Small intestine (tissue), 7 donors: ENCODE measurements around the gene DISP3. TPM values are rescaled to one million over a fixed set of nuclear protein-coding genes. Genes with fewer than 3 reads are reported as not detected.

Experiments
- DNase-seq, 2 donors: peaks; one replicate each; pipeline versions ENCODE4 v3.0.0 to v3.0.0-alpha.2; 2013
- FAIRE-seq: peaks from 2 replicates; lab custom pipeline; 2012; peaks lifted over from hg19 to GRCh38; lab: Jason Lieb, UNC
- H3K27ac ChIP-seq, 3 donors: one replicate each; pipeline ENCODE4 v1.5.1; 2013; ENCODE audit warnings: low read length in 2 of 3, mild to moderate bottlenecking in 2 of 3, control low read depth in 1 of 3, inconsistent platforms in 1 of 3, low read depth in 1 of 3, moderate library complexity in 1 of 3
- H3K27me3 ChIP-seq, 3 donors: one replicate each; pipeline ENCODE4 v1.6.1; 2013; ENCODE audit warnings: low read length in 3 of 3, inconsistent platforms in 1 of 3; ENCODE audit not compliant: control insufficient read depth in 3 of 3, insufficient read depth in 3 of 3
- H3K36me3 ChIP-seq, 3 donors: one replicate each; pipeline ENCODE4 v1.6.1; 2013; ENCODE audit warnings: low read length in 3 of 3, inconsistent platforms in 1 of 3, low read depth in 1 of 3, mild to moderate bottlenecking in 1 of 3, moderate library complexity in 1 of 3; ENCODE audit not compliant: control insufficient read depth in 3 of 3, insufficient read depth in 2 of 3
- H3K4me1 ChIP-seq, 3 donors: one replicate each; pipeline ENCODE4 v1.6.1; 2013; ENCODE audit warnings: low read length in 2 of 3, inconsistent platforms in 1 of 3, low read depth in 1 of 3, mild to moderate bottlenecking in 1 of 3, moderate library complexity in 1 of 3; ENCODE audit not compliant: control insufficient read depth in 3 of 3, insufficient read depth in 2 of 3
- H3K4me3 ChIP-seq, 3 donors: one replicate each; pipeline ENCODE4 v1.5.1; 2013; ENCODE audit warnings: low read length in 3 of 3, control low read depth in 1 of 3, inconsistent platforms in 1 of 3, low read depth in 1 of 3, mild to moderate bottlenecking in 1 of 3, moderate library complexity in 1 of 3
- H3K9me3 ChIP-seq, 2 donors: one replicate each; pipeline ENCODE4 v1.6.1; 2013; ENCODE audit warnings: low read depth in 1 of 2, low read length in 1 of 2; ENCODE audit not compliant: control insufficient read depth in 2 of 2, insufficient read depth in 1 of 2
- WGBS, 3 donors: extraction: QIAGEN DNeasy Blood & Tissue Kit; methylation state at CpG; one replicate each; pipeline ENCODE4 v1.1.7; 2013; 5-methylcytosine and 5-hydroxymethylcytosine counted together
- polyA plus RNA-seq, 4 donors: library from polyadenylated mRNA; stranded (reverse) in 3 of 4; unstranded in 1 of 4; fragments of 200-250 nt in 3 of 4; fragments of 120-200 nt in 1 of 4; gene quantifications; one replicate each; pipeline versions ENCODE4 v1.2.1 to v1.2.3, GENCODE V29; 2013
- donor health status: healthy with polysubstance abuse.
- donor health status: control.
- donor health status: control.
- donor health status: Bipolar disorder and iron deficiency.
- donor health status: healthy.

The DISP3 gene
- polyA plus RNA-seq, 4 donors = 0.54 to 0.61 TPM; not detected in 2

- Histone ChIP-seq H3K36me3 (no peaks in the 10 kb centered on the region), H3K27ac (no peak overlapping the region)
- 83 to 88% (median 86%) methylated on average over 27 to 33 of the region's 33 CpGs for WGBS, 3 donors
Observed at GRCh38 chr1:11535761-11536572, 57.0 kb downstream of the DISP3 start.

GRCh38 chr1:11536573-11537379 lies 57.8 kb downstream of the DISP3 start:
- FAIRE-seq = no peak

More at GRCh38 chr1:11535761-11536572, 57.0 kb downstream of the DISP3 start:
- Histone ChIP-seq H3K9me3 (no peaks in the 10 kb centered on the region), H3K4me1 (no peaks in the 10 kb centered on the region), H3K4me3 (no peak overlapping the region), H3K27me3 (no peaks in the 10 kb centered on the region)
- DNase-seq (no peak), FAIRE-seq (no peak)

GRCh38 chr1:11537380-11537764 lies 58.4 kb downstream of the DISP3 start:
- 70 to 77% (median 71%) methylated on average over 9 of the region's 9 CpGs for WGBS, 3 donors
- no peak overlapping the region for H3K4me3 ChIP-seq
- no peak for FAIRE-seq

More at GRCh38 chr1:11536573-11537379, 57.8 kb downstream of the DISP3 start:
- WGBS, 3 donors = 80 to 84% (median 83%) methylated on average over 25 to 26 of the region's 26 CpGs
- Histone ChIP-seq H3K9me3 (no peaks in the 10 kb centered on the region), H3K36me3 (no peaks in the 10 kb centered on the region), H3K4me3 (no peak overlapping the region), H3K27ac (no peak overlapping the region), H3K4me1 (no peaks in the 10 kb centered on the region), H3K27me3 (no peaks in the 10 kb centered on the region)
- DNase-seq = no peak

GRCh38 chr1:11537854-11538591 lies 59.1 kb downstream of the DISP3 start:
- no peak for FAIRE-seq
- Histone ChIP-seq H3K27ac (no peak overlapping the region), H3K4me1 (no peaks in the 10 kb centered on the region), H3K9me3 (no peaks in the 10 kb centered on the region), H3K27me3 (no peaks in the 10 kb centered on the region), H3K36me3 (no peaks in the 10 kb centered on the region), H3K4me3 (no peak overlapping the region)
- DNase-seq = no peak
- 68 to 76% (median 75%) methylated on average over 14 of the region's 14 CpGs for WGBS, 3 donors

More at GRCh38 chr1:11537380-11537764, 58.4 kb downstream of the DISP3 start:
- Histone ChIP-seq H3K4me1 (no peaks in the 10 kb centered on the region), H3K36me3 (no peaks in the 10 kb centered on the region), H3K27me3 (no peaks in the 10 kb centered on the region), H3K9me3 (no peaks in the 10 kb centered on the region), H3K27ac (no peak overlapping the region)
- no peak for DNase-seq

GRCh38 chr1:11538886-11539285 lies 59.9 kb downstream of the DISP3 start:
- H3K27ac ChIP-seq = no peak overlapping the region
- H3K4me1 ChIP-seq = no peaks in the 10 kb centered on the region
- DNase-seq (no peak), FAIRE-seq (no peak)
- 74 to 86% (median 85%) methylated on average over 9 of the region's 9 CpGs for WGBS, 3 donors
- H3K9me3 ChIP-seq = no peaks in the 10 kb centered on the region
- no peaks in the 10 kb centered on the region for H3K36me3 ChIP-seq
- no peaks in the 10 kb centered on the region for H3K27me3 ChIP-seq
- H3K4me3 ChIP-seq = no peak overlapping the region

GRCh38 chr1:11539850-11540772 lies 61.2 kb downstream of the DISP3 start:
- H3K4me1 ChIP-seq = no peaks in the 10 kb centered on the region
- no peaks in the 10 kb centered on the region for H3K27me3 ChIP-seq
- DNase-seq (no peak), FAIRE-seq (no peak)
- no peak overlapping the region for H3K27ac ChIP-seq
- no peaks in the 10 kb centered on the region for H3K36me3 ChIP-seq
- no peak overlapping the region for H3K4me3 ChIP-seq
- 52 to 68% (median 61%) methylated on average over 18 of the region's 18 CpGs for WGBS, 3 donors
- no peaks in the 10 kb centered on the region for H3K9me3 ChIP-seq

GRCh38 chr1:11540773-11541160 lies 61.8 kb downstream of the DISP3 start:
- no peaks in the 10 kb centered on the region for H3K36me3 ChIP-seq
- no peaks in the 10 kb centered on the region for H3K4me1 ChIP-seq
- 70 to 78% (median 77%) methylated on average over 12 of the region's 12 CpGs for WGBS, 3 donors
- no peaks in the 10 kb centered on the region for H3K27me3 ChIP-seq
- no peak overlapping the region for H3K4me3 ChIP-seq
- FAIRE-seq (no peak), DNase-seq (no peak)
- H3K27ac ChIP-seq = no peak overlapping the region
- H3K9me3 ChIP-seq = no peaks in the 10 kb centered on the region
